ENCODE results near the gene HUWE1. TPM values are rescaled to one million over a fixed set of nuclear protein-coding genes. Genes with fewer than 3 reads are reported as not detected.

The HUWE1 gene
- total RNA-seq, 2 donors from 2014 or later = 116 to 169 TPM

- Histone ChIP-seq H3K4me3 (no peak overlapping the region), H3K27me3 (no peaks in the 10 kb centered on the region), H3K9ac (ENCODE audit: low read depth in 2 of 2, low read length in 2 of 2) (no peak overlapping the region), H3K27ac (no peak overlapping the region), H3K4me1 (no peaks in the 10 kb centered on the region), H3K9me3 (no peaks in the 10 kb centered on the region), H3K36me3 (no peaks in the 10 kb centered on the region)
- no peak for TF ChIP-seq CTCF (IDR thresholded peaks at IDR 0.05)
- intact Hi-C loops (cut with DNase I) = no loop called here
- DNase-seq = no peak
These were observed 7.9 kb downstream of the HUWE1 start for GRCh38 chrX:53678667-53679066.

DNA sequence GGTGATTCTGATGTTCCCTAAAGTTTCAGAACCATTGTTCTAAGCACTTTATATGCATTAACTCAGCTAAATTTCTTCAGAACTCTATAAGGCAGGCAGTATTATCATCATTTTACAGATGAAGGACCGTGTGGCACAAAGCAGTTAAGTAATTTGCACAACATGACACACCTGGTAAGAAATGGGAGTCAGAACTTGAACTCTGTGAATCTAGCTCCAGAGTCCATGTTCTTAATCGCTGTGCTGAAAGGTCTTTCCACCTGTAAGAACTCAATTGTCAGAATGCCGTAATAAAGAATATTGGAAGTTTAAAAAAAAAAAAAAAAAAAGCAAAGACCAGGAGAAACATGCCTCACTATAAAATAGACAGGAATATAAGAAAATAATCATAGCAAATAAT is 9.2 kb downstream of the HUWE1 start:
- DNase-seq = no peak
- intact Hi-C loops (cut with DNase I) = no loop called here
- no peaks in the 10 kb centered on the region for H3K9me3 ChIP-seq
- TF ChIP-seq CTCF (IDR thresholded peaks at IDR 0.05) = no peak
- no peak overlapping the region for H3K9ac ChIP-seq (ENCODE audit: low read depth in 2 of 2, low read length in 2 of 2)
- no peaks in the 10 kb centered on the region for H3K27me3 ChIP-seq
- no peak overlapping the region for H3K27ac ChIP-seq
- H3K4me1 ChIP-seq = no peaks in the 10 kb centered on the region
- no peak overlapping the region for H3K4me3 ChIP-seq
- H3K36me3 ChIP-seq = no peaks in the 10 kb centered on the region

DNA sequence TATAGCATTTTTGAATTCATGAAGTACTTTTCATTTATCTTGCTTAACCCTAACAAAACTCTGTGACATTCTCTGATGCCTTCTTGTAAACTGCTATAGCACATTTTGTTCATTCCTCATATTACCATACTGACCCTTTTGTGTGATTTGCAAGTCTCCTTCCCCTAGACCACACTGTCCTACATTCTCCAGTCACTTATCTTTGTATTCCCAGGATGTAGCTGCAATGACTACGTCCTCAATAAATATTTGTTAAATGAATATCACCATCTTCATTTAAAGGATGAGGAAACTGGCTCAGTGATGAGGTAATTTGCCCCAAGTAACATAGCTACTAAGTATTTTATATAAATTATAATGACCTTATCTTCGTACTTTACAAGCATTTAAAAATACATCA is 11.9 kb downstream of the HUWE1 start:
- Histone ChIP-seq H3K9ac (ENCODE audit: low read depth in 2 of 2, low read length in 2 of 2) (no peak overlapping the region), H3K27ac (no peak overlapping the region), H3K36me3 (no peaks in the 10 kb centered on the region), H3K4me1 (no peaks in the 10 kb centered on the region), H3K27me3 (no peaks in the 10 kb centered on the region), H3K9me3 (no peaks in the 10 kb centered on the region), H3K4me3 (no peak overlapping the region)
- no peak for DNase-seq
- intact Hi-C loops (cut with DNase I) = no loop called here
- no peak for TF ChIP-seq CTCF (IDR thresholded peaks at IDR 0.05)

GRCh38 chrX:53669258-53669657 is 17.3 kb downstream of the HUWE1 start:
- H3K36me3 ChIP-seq = no peaks in the 10 kb centered on the region
- no peaks in the 10 kb centered on the region for H3K9me3 ChIP-seq
- H3K27ac ChIP-seq = no peak overlapping the region
- H3K9ac ChIP-seq (ENCODE audit: low read depth in 2 of 2, low read length in 2 of 2) = no peak overlapping the region
- intact Hi-C loops (cut with DNase I) = no loop called here
- H3K27me3 ChIP-seq = no peaks in the 10 kb centered on the region
- no peak for DNase-seq
- TF ChIP-seq CTCF (IDR thresholded peaks at IDR 0.05) = no peak
- no peaks in the 10 kb centered on the region for H3K4me1 ChIP-seq
- no peak overlapping the region for H3K4me3 ChIP-seq

DNA sequence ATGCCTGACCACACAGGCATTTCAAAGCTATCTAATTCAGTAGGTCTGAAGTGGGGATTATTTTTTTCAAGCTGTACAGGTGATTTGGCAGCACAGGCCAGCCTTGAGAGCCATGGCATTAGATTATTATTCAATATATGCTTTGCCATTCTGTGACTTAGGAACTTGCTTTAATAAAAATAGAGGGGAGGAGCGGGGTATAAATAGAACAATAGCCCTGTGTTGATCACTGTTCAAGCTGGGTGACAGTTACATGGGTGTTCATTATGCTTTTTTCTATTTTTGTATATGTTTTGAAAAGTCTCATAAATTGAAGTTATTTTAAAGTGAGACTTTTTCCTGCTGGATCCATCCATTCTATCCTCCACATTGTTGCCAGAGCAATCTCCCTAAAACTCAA is 20.3 kb downstream of the HUWE1 start:
- no peaks in the 10 kb centered on the region for H3K4me1 ChIP-seq
- H3K4me3 ChIP-seq = no peak overlapping the region
- no peak overlapping the region for H3K27ac ChIP-seq
- no peak overlapping the region for H3K9ac ChIP-seq (ENCODE audit: low read depth in 2 of 2, low read length in 2 of 2)
- TF ChIP-seq CTCF (IDR thresholded peaks at IDR 0.05) = no peak
- no peaks in the 10 kb centered on the region for H3K9me3 ChIP-seq
- no peaks in the 10 kb centered on the region for H3K27me3 ChIP-seq
- H3K36me3 ChIP-seq = no peaks in the 10 kb centered on the region
- no peak for DNase-seq
- intact Hi-C loops (cut with DNase I) = no loop called here

DNA sequence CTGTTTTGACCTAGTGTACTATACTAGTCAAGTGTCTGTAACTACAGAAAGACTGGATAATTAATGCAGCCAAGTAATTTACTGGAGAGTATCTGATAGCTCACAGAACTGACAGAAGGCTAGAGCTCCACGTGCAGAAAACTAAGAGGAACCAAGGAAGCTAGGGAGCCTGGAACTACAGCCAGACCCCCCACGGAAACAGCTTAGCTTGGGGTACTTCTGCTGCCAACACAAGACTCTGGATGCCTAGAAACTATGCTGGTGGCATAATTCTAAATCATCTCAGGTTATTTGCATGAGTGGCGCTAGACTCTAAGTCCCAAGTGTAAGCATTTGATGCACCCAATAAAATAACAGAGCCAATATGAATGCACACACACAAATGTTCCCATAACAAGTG is 26.5 kb downstream of the HUWE1 start:
- DNase-seq = no peak
- Histone ChIP-seq H3K36me3 (no peaks in the 10 kb centered on the region), H3K9ac (ENCODE audit: low read depth in 2 of 2, low read length in 2 of 2) (no peak overlapping the region), H3K4me3 (no peak overlapping the region), H3K9me3 (no peaks in the 10 kb centered on the region), H3K4me1 (no peaks in the 10 kb centered on the region), H3K27ac (no peak overlapping the region), H3K27me3 (no peaks in the 10 kb centered on the region)
- no peak for TF ChIP-seq CTCF (IDR thresholded peaks at IDR 0.05)
- intact Hi-C loops (cut with DNase I) = no loop called here

Measured in colonic mucosa (tissue), 4 donors.